GM19025 (cell line): ENCODE results near the gene SIMC1.
"Not testable (repeated sequence)": the region's sequence is repeated elsewhere in the genome, so short reads cannot be mapped to it uniquely, and the experiment has no call there.

Experiments
- ATAC-seq: cut with Tn5 transposase; IDR thresholded peaks from one replicate; pipeline ENCODE4 v1.9.1; 2021; ENCODE audit warnings: mild to moderate bottlenecking, low read depth, moderate library complexity; ENCODE audit not compliant: unreplicated experiment

Gene SIMC1

DNA sequence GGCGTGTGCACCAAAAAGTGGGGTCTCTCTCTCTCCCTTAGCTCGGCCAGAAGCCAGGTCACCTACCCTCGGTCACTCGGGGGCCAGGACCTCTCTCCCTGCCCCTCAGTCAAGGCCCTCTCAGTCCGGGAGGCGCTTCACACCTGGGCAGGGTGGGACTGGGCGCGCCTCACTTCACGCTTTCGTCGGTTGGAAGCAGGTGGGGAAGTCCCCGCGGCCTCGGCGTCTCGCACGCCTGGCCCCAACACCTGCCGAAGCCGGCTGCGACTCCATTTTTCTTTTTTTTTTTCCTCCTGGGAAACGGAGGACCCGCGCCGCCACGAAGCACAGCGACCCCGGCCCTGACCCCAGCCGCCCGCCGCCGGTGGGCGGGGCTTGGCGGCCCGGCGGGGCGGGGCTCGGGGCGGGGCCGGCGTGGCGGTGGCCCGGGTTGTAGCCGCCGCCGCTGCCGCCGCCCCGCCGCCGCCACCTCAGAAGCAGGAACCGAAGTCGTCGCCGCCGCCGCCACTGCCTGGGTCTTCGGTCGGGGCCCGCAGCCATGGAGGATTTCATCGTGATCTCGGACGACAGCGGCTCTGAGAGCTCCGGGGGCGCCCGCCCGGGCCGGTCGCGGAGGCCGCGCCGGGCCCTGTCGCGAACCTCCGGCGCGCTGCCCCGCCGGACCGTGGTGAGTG, at the start of gene SIMC1:
Gene SIMC1, plus strand, starts transcription at position 454 of the 674 bp plus-strand sequence. Its CDS starts 85 bp downstream, at position 539.
- peak; percentile 81 for ATAC-seq

DNA sequence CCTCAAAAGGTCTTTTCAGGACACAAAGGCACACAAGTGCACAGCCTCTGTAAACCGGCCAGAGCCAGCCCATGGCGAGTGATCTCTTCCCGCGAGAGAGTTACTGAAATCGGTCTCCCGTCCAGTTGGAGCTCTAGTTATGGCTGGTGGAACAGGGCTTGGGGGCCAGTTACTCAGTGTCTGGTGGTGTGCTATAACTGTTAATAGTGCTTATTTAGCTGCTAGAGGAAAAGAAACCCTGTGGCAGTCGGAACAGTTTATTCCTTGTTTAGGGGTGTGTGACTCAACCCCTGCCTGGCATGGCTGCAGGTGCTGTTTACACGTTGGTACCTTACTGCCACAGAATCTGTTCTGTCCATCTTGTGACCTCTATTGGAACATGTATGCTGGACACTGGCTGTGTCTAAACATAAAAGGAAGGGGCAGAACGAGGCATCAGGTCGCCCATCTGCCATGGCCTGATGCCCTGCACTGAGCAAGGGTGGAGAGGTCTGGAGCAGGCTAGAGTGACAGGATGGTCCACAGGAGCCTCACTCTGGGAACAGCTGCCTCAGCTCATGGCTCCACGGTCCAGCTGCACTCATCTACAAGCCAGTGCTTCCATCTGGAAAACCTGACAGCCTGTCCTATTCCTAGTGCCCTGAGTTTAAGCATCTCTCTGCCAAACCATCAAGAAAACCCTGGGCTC, 49.6 kb upstream of the SIMC1 start:
- ATAC-seq = no peak

DNA sequence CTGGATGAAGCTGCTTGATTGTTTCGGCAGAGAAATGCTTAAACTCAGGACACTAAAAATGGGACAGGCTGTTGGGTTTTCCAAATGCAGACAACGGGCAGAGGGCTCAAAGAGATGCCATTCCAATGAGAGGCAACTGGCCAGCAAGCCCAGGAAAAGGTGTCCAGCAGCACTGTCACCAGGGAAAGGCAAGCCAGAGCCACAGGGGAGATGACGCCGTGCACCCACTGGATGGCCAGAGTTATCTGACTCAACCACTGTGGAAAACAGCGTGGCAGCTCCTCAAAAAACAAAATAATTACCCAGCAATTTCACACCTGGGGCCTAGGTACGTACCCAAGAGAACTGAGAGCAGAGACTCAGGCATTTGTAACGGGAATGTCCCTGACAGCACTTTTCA, 48.4 kb upstream of the SIMC1 start:
- no peak for ATAC-seq

DNA sequence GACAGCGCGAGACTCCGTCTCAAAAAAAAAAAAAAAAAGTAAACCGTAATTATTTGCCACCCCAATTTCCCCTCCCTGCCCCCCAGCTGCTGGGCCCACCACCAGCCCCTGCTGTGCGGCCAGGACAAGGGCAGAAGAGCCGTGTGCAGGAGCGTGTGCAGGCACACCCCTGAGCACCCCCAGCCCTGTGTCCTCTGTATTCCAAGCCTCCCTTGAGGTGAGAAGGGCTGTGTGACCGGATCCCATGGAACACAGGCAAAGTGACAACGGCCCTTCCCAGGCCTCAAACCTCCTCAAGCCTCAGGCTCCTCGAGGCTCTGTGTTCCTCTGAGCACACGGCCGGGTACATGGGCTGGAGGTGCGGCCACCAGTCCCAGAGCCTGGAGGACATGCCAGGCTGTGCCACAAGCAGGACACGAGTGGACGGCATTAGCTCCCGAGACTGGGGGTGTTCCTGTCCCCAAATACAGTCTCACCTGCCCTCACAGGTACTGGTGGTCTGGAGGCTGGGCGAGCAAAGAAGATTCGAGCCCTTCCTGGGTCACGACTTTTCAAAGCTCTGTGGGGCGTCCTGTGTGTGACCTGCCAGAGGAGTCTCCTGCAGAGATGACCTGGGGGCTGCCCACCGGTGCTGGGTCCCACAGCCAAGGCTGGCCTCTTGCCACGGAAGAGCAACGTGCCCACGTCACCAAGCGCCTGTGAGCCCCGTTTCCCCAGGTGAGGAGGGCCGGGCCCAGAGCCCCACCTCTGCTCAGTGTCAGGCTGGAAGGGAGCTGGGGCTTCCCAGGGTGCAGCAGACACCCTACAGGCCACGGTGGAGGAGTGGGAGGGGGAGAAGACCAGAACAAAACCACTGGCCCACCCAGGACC, 47.1 kb upstream of the SIMC1 start:
- no peak for ATAC-seq

DNA sequence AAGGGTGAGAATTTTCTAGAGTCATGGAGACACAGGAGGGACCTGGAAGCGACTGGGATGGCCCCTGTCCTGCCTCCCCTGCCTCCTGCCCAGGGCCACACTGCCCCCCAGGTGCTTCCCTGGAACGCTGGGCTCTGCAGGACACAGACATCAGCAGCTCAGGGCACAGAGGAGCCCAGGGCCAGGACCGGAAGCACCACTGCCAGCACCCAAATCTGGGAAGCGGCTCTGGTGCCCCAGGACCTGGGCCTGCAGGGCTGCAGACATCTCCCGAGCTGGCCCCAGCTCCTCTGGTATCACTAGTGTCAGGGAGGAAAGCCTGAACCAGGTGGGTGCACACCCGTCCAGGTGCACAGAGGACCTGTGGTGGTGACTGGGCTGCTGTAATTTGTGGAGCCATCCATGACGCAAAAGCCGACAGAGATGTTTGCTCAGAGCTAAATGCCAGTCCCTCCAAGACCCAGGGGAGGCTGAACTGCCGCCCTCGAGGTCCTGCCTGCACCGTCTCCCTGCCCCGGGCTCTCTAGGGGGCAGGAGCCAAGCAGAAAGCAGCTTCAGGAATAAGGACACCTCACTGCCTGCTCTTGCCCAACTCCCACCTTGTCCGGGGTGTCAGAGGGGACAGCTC, 46.0 kb upstream of the SIMC1 start:
- ATAC-seq = no peak

DNA sequence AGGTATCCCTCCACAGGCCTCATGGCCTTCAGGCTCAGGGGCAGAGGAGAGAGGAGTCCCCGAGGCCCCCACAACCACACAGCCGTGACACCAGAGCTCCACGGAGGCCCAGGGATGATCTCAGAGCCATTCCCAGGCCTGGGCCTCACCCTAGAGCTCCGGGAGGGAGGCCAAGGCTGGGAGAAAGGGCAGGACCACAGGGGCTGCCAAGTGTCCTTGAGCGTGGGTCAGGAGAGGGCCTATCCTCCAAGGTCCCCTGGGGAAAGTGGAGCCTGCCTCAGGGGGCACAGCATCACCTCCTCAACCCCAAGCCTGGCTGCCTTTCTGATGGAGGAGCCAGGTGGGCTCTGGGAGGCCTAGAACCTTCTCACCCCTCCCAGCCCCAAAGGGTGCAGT, 45.5 kb upstream of the SIMC1 start:
- not testable (repeated sequence) for ATAC-seq

DNA sequence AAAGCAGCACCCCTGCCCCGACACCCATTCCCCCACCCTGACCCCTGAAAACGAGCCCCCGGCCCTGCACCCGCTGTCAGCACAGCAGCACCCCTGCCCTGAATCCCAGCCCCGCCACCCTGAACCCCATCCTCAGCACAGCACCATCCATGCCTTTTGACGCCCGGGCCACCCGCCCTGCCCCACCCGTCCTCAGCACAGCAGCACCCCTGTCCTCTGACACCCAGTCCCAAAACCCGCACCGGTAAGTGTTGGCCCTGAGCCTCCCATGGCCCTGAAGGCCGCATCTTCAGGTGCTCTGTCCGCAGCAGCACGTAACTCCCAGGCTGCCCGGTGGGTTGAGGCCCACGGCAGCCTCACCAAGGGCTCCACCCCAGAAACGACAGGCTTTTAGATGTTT, 44.6 kb upstream of the SIMC1 start:
- ATAC-seq = not testable (repeated sequence)

DNA sequence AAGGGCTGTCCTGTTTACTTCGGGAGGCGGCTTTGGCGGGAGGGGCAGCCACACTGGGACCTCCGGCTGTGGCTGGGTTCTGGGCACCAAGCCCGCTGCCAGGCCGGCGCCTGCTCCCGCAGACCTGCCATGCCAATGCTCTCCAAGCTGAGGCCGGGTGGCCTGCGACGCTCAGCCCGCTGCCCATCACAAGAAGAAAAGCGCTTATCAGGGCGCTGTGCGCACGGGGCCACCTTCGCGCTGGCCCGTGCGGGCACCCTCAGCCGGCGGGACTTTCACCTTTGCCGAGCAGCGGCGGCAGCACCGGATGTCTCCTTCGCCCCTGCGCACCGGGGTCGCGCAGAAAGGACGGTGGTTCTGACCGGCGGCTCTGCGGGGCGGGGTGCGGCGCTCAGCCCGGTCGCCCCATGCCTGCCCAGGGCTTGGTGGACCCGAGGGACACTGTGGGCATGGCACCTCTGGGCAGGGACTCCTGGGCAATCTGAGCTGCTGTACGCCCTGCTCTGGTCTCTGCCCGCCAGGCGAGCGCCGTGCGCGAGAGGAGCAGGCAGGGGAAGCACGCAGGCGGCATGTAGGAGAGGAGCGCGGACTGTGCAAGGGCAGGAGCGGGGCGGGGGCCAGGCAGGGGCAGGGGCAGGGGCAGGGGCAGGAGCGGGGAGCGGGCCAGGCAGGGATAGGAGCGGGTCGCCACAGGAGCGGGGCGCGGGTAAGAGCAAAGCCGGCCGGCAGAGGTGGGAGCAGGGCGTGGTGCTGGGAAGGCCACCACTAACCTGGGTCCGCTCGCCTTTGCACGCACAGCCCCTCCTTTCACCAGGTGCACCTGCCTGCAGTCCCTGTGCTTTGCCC, 43.8 kb upstream of the SIMC1 start:
- not testable (repeated sequence) for ATAC-seq

DNA sequence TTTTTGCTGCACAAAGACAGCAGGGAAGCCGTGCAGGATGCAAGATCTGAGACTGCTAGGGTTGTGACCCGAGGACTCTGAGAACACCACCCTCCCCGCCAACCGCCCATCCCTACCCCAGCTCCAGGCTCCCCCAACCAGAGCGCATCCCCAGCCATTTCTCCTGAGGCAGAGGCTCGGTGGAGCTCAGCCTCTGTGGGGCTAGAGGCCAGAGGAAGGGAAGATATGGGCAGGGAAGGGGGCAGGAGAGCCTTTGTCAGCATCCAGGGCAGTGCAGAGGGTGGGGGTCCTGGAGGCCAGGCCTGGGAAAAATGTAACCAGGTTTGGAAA, 43.2 kb upstream of the SIMC1 start:
- ATAC-seq = not testable (repeated sequence)

DNA sequence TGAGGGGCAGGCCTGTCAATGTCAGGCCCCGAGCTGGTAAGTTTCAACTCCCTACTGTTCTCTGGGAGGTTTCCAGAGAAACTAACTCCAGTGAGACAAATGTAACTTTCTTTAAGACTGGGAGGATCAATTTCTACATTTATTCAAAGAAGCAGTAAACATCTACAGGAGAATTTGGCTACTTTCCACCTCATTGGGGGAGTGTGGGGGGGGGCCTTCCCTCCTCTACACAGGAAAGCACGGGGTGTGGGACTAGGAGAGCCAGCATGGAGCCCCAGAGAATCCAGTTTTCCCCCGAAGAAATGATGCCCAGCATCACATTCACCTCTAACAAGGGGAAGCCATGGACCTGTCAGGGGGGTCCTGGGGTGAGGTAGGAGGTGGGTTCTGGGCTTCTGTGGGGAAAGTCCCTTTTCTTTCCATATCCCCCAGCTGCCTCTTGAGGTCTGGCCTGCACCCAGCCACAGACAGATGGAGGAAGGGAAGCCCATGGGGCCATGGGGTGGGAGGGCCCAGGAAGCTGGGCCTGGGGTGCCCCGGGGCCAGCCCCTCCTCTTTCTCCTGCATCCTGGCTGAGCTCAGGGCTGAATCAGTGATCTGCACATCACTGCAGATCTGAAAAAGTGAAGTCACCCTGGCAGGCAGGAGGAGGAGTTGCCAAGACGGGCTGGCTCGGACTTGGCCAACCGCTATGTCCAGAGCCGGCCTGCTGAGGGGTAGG, 42.6 kb upstream of the SIMC1 start:
- not testable (repeated sequence) for ATAC-seq

DNA sequence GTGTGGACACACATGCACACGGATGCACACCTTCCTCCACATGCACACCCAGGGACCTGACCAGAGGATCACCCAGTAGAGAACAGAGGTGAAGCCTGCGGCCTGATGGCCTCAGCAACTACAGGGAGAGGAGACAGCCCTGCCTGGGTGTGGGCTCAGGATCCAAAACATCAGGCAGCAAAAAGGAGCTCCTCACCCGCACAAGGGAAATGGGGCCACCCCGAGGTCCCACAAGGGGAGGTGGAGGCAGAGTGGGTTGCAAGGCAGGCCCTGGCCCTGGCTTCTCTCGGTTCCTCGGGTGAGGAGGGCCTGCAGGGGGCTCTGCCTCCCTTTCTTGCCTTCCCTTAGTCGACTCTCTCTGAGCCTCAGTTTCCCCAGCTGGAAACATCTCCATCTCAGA, 41.4 kb upstream of the SIMC1 start:
- ATAC-seq = not testable (repeated sequence)

DNA sequence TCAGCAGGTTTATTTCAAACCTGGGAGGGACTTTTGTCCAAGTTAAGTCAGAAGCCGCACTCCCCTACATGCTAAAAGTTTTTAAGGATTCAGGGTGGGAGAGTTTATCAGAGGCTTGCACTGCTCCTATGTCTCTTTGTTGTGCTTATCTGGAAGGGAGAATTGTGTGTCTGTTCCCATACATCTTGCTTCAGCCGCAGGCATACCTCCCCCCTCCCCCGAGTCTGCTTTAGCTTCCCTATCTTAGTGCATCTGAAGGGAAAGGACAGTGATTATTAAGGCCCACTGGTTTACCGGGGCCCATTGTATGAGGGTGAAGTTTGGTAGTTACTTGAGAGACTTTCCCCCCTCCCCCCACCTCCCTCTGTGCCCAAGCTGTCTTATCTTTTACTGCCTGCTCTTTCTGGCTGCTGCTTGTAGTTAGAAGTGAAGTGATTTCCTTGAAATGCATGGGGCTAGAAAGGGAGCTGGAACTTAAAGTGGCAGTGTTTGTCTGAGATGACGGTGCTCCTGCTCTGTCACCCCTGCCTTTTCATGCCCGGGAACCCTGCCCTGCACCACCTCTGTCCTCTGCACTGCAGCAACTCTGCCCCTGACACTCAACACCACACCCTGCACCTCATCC, 40.9 kb upstream of the SIMC1 start:
- not testable (repeated sequence) for ATAC-seq

DNA sequence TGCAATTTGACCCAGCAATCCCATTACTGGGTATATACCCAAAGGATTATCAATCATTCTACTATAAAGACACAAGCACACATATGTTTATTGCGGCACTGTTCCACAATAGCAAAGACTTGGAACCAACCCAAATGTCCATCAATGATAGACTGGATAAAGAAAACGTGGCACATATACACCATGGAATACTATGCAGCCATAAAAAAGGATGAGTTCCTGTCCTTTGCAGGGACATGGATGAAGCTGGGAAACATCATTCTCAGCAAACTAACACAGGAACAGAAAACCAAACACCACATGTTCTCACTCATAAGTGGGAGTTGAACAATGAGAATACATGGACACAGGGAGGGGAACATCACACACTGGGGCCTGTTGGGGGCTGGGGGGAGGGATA, 39.9 kb upstream of the SIMC1 start:
- not testable (repeated sequence) for ATAC-seq

DNA sequence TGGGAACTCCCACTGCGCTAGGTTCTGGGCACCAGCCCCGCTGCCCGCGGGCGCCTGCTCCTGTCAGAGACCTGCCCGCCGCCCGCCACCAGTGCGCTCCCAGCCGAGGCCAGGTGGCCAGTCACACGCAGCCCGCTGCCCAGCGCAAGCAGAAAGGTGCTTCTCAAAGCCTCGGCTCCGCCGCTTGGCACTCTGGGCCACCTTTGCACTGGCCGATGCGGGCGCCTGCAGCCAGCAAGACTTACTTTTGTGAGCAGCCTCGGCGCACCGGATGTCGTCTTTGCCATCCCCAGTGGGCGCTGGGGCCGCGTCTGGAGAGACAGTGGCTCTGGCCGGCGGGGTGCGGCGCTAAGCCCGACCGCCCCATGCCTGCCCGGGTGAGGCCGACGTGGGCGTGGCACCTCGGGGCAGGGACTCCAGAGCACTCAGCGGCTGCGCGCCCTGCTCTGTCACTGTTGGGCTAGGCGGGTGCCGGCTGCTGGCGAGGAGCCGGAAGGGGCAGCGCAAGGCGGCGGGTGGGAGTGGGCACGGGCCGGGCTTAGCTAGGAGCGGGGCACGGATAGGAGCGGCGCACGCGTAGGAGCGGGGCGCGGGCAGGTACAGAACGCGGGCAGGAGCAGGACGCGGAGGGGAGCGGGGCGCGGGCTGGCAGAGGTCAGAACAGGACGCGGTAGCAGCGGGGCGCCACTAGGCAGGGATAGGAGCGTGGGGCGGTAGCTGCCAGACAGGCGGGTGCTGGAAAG, 39.1 kb upstream of the SIMC1 start:
- not testable (repeated sequence) for ATAC-seq

DNA sequence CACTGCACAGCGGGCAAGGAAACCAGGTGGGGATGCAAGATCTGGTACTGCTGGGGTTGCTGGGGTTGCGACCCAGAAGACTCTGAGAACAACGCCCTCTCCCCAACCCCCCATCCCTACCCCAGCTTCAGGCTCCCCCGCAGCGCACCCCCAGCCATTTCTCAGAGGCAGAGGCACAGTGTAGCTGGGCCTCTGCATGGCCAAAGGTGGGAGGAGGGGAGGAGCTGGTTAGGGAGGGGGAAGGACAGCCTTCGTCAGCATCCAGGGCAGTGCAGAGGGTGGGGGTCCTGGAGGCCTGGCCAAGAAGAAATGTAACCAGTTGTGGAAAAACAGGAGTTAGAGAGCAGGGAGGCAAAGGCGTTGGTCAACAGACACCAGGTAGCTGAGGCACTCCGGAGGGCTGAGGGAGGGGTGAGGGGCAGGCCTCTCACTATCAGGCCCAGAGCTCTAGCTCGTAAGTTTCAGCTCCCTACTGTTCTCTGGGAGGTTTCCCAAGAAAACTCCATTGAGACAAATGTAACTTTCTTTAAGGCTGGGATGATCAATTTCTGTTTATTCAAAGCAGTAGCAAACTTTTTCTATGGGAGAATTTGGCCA, 38.3 kb upstream of the SIMC1 start:
- not testable (repeated sequence) for ATAC-seq

DNA sequence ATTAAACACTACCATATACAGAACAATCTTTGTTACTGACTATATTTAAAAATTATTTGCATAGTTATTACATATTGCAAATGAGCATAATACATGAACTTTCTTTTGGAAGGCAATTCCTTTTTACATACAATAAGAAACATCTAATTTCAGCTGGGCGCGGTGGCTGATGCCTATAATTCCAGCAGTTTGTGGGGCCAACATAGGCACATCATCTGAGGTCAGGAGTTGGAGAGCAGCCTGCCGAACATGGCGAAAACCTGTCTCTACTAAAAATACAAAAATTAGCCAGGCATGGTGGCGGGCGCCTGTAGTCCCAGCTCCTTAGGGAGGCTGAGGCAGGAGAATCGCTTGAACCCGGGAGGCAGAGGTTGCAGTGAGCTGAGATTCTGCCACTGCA, 36.4 kb upstream of the SIMC1 start:
- no peak for ATAC-seq

DNA sequence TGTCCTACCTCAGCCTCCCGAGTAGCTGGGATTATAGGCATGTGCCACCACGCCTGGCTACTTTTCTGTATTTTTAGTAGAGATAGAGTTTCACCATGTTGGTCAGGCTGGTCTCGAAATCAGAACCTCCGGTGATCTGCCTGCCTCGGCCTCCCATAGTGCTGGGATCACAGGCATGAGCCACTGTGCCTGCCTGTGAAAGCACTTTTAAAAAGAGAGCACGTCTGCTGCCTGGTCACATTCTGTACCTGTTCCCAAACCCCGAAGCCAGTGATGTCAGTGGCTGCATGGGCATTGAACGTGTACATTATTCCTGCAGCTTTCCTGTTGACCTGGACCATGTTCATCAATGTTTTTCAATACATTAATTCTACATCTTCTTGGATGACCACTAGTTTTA, 35.1 kb upstream of the SIMC1 start:
- no peak for ATAC-seq

DNA sequence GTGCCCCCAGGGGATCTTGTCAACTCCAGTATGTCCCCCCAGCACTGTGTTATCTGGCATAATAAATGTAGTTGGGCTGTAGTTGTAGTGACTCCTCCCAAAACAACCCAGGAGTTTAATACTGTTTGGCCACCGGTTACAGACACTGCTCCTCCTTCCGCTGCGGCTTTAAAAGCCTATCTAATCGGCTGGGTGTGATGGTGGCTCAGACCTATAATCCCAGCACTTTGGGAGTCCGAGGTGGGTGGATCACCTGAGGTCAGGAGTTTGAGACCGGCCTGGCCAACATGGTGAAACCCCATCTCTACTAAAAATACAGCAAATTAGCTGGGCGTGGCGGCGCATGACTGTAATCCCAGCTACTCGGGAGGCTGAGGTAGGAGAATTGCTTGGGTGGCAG, 34.7 kb upstream of the SIMC1 start:
- not testable (repeated sequence) for ATAC-seq
